Skeletal muscle tissue (tissue), 4 donors: ENCODE measurements around the gene TMEM134. TPM values are rescaled to one million over a fixed set of nuclear protein-coding genes. Genes with fewer than 3 reads are reported as not detected.

Experiments used
- H3K27ac ChIP-seq: one replicate; pipeline ENCODE4 v1.7.0; 2013; ENCODE audit warnings: mild to moderate bottlenecking, low read depth, low read length, inconsistent platforms
- H3K27me3 ChIP-seq, 3 donors: one replicate each; pipeline ENCODE4 v1.7.0; 2013; ENCODE audit warnings: low read length in 3 of 3; ENCODE audit not compliant: control insufficient read depth in 3 of 3, insufficient read depth in 3 of 3
- H3K36me3 ChIP-seq, 3 donors: one replicate each; pipeline ENCODE4 v1.7.0; 2013; ENCODE audit warnings: low read length in 3 of 3; ENCODE audit not compliant: control insufficient read depth in 3 of 3, insufficient read depth in 3 of 3
- H3K4me1 ChIP-seq, 3 donors: one replicate each; pipeline ENCODE4 v1.7.0; 2013; ENCODE audit warnings: low read length in 3 of 3, mild to moderate bottlenecking in 3 of 3; ENCODE audit not compliant: control insufficient read depth in 3 of 3, insufficient read depth in 3 of 3
- H3K4me3 ChIP-seq, 3 donors: one replicate each; pipeline ENCODE4 v1.7.0; 2013; ENCODE audit warnings: low read length in 3 of 3
- H3K9ac ChIP-seq, 3 donors: one replicate each; pipeline ENCODE4 v1.7.0; 2013; ENCODE audit warnings: low read length in 3 of 3, mild to moderate bottlenecking in 3 of 3, moderate library complexity in 2 of 3, low read depth in 1 of 3
- H3K9me3 ChIP-seq, 3 donors: one replicate each; pipeline ENCODE4 v1.7.0; 2013; ENCODE audit warnings: low read length in 3 of 3; ENCODE audit not compliant: control insufficient read depth in 3 of 3
- total RNA-seq: library from RNA; depleted of rRNA; stranded (reverse); fragments of >200 nt; gene quantifications from one replicate; pipeline ENCODE4 v1.2.3, GENCODE V29; 2014
- donor health status: Osteomylitis.

Gene TMEM134
- total RNA-seq, 1 donor from 2014 or later, result 17.2 TPM

- Histone ChIP-seq H3K9me3 (no peaks in the 10 kb centered on the region), H3K27ac (peak overlapping the region; percentile 76), H3K4me1 (peaks cover 19 to 28% (median 21%) of the 10 kb centered on the region in 3 donors), H3K4me3 (peak overlapping the region; percentile 66 to 69 (median 69)), H3K36me3 (peaks cover 0 to 2% (median 0%) of the 10 kb centered on the region in 3 donors), H3K9ac (peak overlapping the region; percentile 45 to 79 (median 74)), H3K27me3 (no peaks in the 10 kb centered on the region)
Observed at GRCh38 chr11:67463680-67464410, 5.2 kb downstream of the TMEM134 start.

- peak overlapping the region in 1 of 3 donors; percentile 8 for H3K9ac ChIP-seq
- H3K36me3 ChIP-seq, result peaks cover 0 to 2% (median 0%) of the 10 kb centered on the region in 3 donors
- no peak overlapping the region for H3K27ac ChIP-seq
- H3K4me1 ChIP-seq, result peaks cover 15 to 24% (median 17%) of the 10 kb centered on the region in 3 donors
- H3K27me3 ChIP-seq, result no peaks in the 10 kb centered on the region
- H3K9me3 ChIP-seq, result no peaks in the 10 kb centered on the region
- no peak overlapping the region for H3K4me3 ChIP-seq
Observed at GRCh38 chr11:67463186-67463585, 5.9 kb downstream of the TMEM134 start.

GRCh38 chr11:67458266-67458665 is 10.8 kb downstream of the TMEM134 start:
- H3K27ac ChIP-seq, result no peak overlapping the region
- H3K4me3 ChIP-seq, result no peak overlapping the region
- no peaks in the 10 kb centered on the region for H3K4me1 ChIP-seq
- no peak overlapping the region for H3K9ac ChIP-seq
- no peaks in the 10 kb centered on the region for H3K36me3 ChIP-seq
- no peaks in the 10 kb centered on the region for H3K9me3 ChIP-seq
- H3K27me3 ChIP-seq, result peaks cover 0 to 6% (median 0%) of the 10 kb centered on the region in 3 donors

- Histone ChIP-seq H3K9ac (no peak overlapping the region), H3K36me3 (no peaks in the 10 kb centered on the region), H3K27ac (no peak overlapping the region), H3K27me3 (peaks cover 0 to 6% (median 0%) of the 10 kb centered on the region in 3 donors), H3K4me1 (peaks cover 0 to 3% (median 3%) of the 10 kb centered on the region in 3 donors), H3K4me3 (no peak overlapping the region), H3K9me3 (no peaks in the 10 kb centered on the region)
Observed at GRCh38 chr11:67457453-67457852, 11.6 kb downstream of the TMEM134 start.

- no peak overlapping the region for H3K9ac ChIP-seq
- H3K4me1 ChIP-seq, result peaks cover 0 to 8% (median 7%) of the 10 kb centered on the region in 3 donors
- H3K36me3 ChIP-seq, result no peaks in the 10 kb centered on the region
- no peaks in the 10 kb centered on the region for H3K9me3 ChIP-seq
- H3K27me3 ChIP-seq, result peaks cover 0 to 6% (median 0%) of the 10 kb centered on the region in 3 donors
- H3K4me3 ChIP-seq, result no peak overlapping the region
- H3K27ac ChIP-seq, result no peak overlapping the region
Observed at GRCh38 chr11:67456068-67456705, 12.9 kb downstream of the TMEM134 start.

- H3K9me3 ChIP-seq, result no peaks in the 10 kb centered on the region
- H3K9ac ChIP-seq, result no peak within 1 kb of the TSS
- peaks cover 0 to 8% (median 7%) of the 10 kb centered on the region in 3 donors for H3K4me1 ChIP-seq
- no peaks in the 10 kb centered on the region for H3K36me3 ChIP-seq
- H3K4me3 ChIP-seq, result no peak within 1 kb of the TSS
- H3K27ac ChIP-seq, result no peak within 1 kb of the TSS
- peaks cover 0 to 6% (median 0%) of the 10 kb centered on the region in 3 donors for H3K27me3 ChIP-seq
Observed at GRCh38 chr11:67455054-67455453, 14.0 kb downstream of the TMEM134 start, which contains the start of gene CABP4. Gene CABP4, plus strand, starts transcription at chr11:67455354. Its CDS starts 70 bp downstream, at chr11:67455424.

GRCh38 chr11:67453816-67454732 is 15.0 kb downstream of the TMEM134 start:
- H3K9ac ChIP-seq, result no peak overlapping the region
- H3K9me3 ChIP-seq, result no peaks in the 10 kb centered on the region
- no peak overlapping the region for H3K27ac ChIP-seq
- H3K27me3 ChIP-seq, result peaks cover 0 to 6% (median 0%) of the 10 kb centered on the region in 3 donors
- no peaks in the 10 kb centered on the region for H3K36me3 ChIP-seq
- peaks cover 0 to 8% (median 7%) of the 10 kb centered on the region in 3 donors for H3K4me1 ChIP-seq
- no peak overlapping the region for H3K4me3 ChIP-seq

GRCh38 chr11:67452141-67452952 is 16.7 kb downstream of the TMEM134 start, which contains the start of gene GPR152:
Gene GPR152, minus strand, starts transcription at chr11:67452729. Its CDS starts 5 bp downstream, at chr11:67452724.
- no peaks in the 10 kb centered on the region for H3K9me3 ChIP-seq

GRCh38 chr11:67451658-67451976 is 17.4 kb downstream of the TMEM134 start:
- H3K9me3 ChIP-seq, result no peaks in the 10 kb centered on the region
- peaks cover 0 to 6% (median 4%) of the 10 kb centered on the region in 3 donors for H3K27me3 ChIP-seq
- H3K27ac ChIP-seq, result no peak overlapping the region
- H3K36me3 ChIP-seq, result no peaks in the 10 kb centered on the region
- no peak overlapping the region for H3K9ac ChIP-seq
- H3K4me3 ChIP-seq, result no peak overlapping the region
- H3K4me1 ChIP-seq, result peaks cover 0 to 8% (median 7%) of the 10 kb centered on the region in 3 donors

More at GRCh38 chr11:67452141-67452952, 16.7 kb downstream of the TMEM134 start, which contains the start of gene GPR152:
- Histone ChIP-seq H3K4me3 (peak within 1 kb of the TSS; percentile 43 to 64 (median 54)), H3K27ac (no peak within 1 kb of the TSS), H3K9ac (peak within 1 kb of the TSS in 2 of 3 donors; percentile 58 to 73), H3K4me1 (peaks cover 0 to 8% (median 7%) of the 10 kb centered on the region in 3 donors), H3K36me3 (no peaks in the 10 kb centered on the region), H3K27me3 (peaks cover 0 to 6% (median 4%) of the 10 kb centered on the region in 3 donors)
